AG09309 (cell line): ENCODE results near the gene PRKG1.

Source experiments
- DNase-seq: peaks from one replicate; pipeline ENCODE4 v3.0.0-alpha.2; 2010; ENCODE audit warnings: low read depth
- H3K4me3 ChIP-seq: 2 replicates; pipeline ENCODE4 v1.5.1; 2011; ENCODE audit warnings: mild to moderate bottlenecking, low read depth, low read length, moderate library complexity; ENCODE audit not compliant: control insufficient read depth
- TF ChIP-seq, protein P1 (sequence below): IDR thresholded peaks from 2 replicates; pipeline ENCODE4 v1.5.1; 2011; ENCODE audit warnings: mild to moderate bottlenecking, low read depth, low read length, inconsistent platforms; ENCODE audit not compliant: insufficient read depth, control insufficient read depth; ENCODE audit errors: missing control alignments

Gene PRKG1

DNA sequence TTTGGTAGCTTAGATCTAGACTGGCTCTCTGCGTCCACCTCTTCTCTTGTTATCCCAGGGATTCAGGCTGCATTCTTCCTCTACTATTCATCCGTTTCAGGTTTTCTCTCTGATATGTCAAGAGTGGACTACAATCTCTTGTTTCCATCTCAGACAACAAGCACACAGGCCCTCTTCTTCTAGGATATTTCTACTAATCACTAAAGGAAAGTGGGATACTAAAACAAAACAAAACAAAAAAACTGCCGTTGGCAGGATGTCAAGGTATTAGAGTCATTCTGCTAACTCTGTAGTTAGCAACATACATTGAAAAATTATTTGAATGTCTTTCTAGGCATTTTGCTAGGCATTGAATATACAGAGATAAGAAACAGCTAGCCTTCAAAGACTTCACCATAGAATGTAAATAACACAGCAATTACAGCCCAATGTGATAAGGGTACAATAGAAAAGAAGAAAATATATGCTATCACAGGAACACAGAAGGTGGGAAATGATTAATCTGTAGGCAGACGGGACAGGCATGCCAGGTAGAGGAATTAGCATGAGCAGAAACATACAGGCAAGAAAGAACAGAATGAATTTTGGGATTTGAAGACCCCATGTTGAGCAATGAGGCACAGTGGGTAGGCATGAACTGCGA lies 414.6 kb downstream of the PRKG1 start:
- TF ChIP-seq, protein P1, sequence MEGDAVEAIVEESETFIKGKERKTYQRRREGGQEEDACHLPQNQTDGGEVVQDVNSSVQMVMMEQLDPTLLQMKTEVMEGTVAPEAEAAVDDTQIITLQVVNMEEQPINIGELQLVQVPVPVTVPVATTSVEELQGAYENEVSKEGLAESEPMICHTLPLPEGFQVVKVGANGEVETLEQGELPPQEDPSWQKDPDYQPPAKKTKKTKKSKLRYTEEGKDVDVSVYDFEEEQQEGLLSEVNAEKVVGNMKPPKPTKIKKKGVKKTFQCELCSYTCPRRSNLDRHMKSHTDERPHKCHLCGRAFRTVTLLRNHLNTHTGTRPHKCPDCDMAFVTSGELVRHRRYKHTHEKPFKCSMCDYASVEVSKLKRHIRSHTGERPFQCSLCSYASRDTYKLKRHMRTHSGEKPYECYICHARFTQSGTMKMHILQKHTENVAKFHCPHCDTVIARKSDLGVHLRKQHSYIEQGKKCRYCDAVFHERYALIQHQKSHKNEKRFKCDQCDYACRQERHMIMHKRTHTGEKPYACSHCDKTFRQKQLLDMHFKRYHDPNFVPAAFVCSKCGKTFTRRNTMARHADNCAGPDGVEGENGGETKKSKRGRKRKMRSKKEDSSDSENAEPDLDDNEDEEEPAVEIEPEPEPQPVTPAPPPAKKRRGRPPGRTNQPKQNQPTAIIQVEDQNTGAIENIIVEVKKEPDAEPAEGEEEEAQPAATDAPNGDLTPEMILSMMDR = no peak
- DNase-seq = no peak
- H3K4me3 ChIP-seq = no peak overlapping the region

DNA sequence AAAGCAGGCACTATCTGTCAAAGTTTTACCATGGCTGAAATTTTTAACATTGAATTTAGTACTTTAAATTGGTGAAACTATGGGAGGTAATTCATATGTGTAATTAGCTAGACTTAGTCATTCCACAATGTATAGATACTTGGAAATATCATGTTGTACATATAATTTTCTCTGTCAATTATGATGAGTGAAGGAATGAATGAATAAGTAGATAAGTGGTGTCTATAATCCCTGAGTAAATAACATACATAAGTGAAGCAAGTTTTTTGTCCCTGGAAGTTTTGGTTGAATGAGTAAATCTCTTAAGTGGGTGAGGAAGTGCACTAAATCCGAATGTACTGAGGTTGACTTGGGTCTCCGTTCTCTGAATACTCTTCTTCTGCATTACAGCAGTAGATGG lies 424.1 kb downstream of the PRKG1 start:
- DNase-seq = no peak
- H3K4me3 ChIP-seq = no peak overlapping the region
- TF ChIP-seq, protein P1 = no peak

DNA sequence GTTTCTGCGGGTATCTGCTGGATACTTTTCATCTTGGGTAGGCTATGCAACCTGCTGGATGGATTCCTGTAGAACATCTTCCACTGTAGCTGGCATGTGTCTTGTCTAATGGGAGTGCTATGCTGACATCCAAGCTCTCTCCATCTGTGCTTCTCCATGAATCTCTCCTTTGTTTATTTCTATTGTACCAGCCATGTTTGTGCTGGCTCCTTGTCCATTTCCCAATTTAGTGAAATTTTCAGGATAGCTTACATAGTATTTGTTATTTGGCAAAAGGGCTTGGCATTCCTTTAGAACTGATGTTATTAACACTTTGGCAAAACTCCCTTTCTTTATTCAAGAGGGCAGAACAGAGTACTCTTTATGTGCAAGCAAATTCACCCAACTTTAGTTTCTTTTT lies 427.1 kb downstream of the PRKG1 start:
- no peak for DNase-seq
- H3K4me3 ChIP-seq = no peak overlapping the region
- TF ChIP-seq, protein P1 = no peak

DNA sequence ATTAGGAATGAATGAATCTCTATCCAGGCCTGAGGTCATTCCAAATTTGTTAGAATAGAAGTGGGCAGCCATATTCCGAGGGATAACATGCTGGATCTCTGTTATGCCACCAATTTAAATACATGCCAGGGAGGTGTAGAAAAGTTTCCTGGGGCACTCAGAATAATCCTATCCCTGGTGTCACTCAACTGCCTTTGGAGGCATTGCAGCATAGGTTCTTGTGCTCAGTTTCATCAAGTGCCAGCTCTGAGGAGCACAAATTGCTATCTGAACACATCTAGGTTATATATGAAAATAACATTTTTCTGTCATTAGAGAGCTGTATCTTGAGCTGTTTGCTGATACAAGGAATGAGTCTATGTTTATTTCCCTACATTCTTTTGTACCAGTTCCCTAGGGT lies 427.8 kb downstream of the PRKG1 start:
- DNase-seq = no peak
- H3K4me3 ChIP-seq = no peak overlapping the region
- TF ChIP-seq, protein P1 = no peak

DNA sequence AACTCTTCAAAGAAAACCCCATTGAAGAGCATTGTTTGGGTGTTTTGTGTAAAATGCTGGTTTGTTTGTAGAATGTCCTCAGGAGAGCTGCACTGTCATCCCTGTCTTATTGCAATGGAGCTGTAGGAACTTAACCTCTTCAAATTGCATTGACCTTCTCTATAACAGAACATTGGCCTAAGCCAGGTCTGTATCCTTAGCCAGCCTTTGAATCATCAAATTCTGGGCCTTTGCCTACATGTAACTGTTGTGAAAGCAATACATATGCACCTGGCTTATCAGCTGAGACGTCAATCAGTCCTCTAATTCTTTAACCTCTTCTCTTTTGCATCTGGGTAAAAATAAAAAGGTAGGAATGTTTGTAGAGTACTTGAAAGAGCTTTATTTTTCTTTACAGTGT lies 429.1 kb downstream of the PRKG1 start:
- no peak overlapping the region for H3K4me3 ChIP-seq

DNA sequence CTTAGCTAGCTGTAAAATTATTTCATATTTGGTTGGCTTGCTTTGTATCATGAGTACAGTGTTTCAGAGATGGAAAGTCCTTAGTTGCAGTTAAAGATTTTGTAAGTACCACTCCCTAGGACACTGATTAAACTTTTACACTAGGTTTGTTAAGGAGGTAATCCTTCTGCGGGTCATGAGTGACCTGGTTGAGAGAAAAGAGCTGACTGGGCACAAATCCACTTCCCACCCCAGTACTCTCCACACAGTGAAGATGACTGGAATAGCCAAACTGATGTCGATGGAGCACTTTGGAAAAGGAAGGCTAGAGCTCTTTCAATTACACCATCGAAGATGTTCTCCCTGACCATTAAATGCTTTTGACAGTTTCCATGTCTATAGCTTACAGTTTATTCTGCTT lies 433.2 kb downstream of the PRKG1 start:
- TF ChIP-seq, protein P1 = no peak
- DNase-seq = no peak
- no peak overlapping the region for H3K4me3 ChIP-seq

More for the DNA sequence above, 429.1 kb downstream of the PRKG1 start:
- no peak for DNase-seq
- TF ChIP-seq, protein P1 = no peak
